8988T (cell line): ENCODE results near the gene ECM1.

Experiments
- DNase-seq: peaks from one replicate; pipeline ENCODE4 v3.0.0; 2011

The ECM1 gene

DNA sequence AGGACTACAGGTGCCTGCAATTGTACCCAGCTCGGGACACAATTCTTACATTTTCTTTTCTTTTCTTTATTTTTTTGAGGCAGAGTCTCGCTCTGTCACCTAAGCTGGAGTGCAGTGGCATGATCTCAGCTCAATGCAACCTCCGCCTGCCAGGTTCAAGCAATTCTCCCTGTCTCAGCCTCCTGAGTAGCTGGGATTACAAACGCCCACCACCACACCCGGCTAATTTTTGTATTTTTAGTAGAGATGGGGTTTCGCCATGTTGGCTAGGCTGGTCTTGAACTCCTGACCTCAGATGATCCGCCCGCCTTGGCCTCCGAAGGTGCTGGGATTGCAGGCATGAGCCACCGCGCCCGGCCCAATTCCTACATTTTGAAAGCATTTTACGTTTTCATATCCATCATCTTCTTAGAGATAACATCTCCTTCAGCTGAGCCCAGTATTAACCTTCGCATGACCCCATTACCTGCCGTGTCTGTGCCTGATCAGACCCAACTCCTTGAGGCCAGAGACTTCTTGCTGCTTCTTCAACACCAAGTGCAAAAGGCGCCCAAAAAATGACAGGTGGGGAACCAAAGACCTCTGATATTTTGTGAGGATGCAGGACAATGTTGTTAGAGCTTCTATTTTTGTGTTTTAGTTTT is 38.5 kb downstream of the ECM1 start:
- DNase-seq = no peak

DNA sequence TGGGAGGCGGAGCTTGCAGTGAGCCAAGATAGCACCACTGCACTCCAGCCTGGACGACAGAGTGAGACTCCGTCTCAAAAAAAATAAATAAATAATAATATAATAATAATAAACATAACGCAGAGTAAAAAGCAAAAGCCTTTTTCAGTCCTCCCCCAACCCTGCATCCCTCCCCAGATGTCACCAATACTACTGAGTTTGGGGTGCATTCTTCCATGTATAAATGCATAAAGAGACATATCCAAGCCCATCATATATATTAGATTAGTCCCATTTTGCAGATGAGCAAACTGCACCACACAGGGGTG is 40.4 kb downstream of the ECM1 start:
- no peak for DNase-seq

DNA sequence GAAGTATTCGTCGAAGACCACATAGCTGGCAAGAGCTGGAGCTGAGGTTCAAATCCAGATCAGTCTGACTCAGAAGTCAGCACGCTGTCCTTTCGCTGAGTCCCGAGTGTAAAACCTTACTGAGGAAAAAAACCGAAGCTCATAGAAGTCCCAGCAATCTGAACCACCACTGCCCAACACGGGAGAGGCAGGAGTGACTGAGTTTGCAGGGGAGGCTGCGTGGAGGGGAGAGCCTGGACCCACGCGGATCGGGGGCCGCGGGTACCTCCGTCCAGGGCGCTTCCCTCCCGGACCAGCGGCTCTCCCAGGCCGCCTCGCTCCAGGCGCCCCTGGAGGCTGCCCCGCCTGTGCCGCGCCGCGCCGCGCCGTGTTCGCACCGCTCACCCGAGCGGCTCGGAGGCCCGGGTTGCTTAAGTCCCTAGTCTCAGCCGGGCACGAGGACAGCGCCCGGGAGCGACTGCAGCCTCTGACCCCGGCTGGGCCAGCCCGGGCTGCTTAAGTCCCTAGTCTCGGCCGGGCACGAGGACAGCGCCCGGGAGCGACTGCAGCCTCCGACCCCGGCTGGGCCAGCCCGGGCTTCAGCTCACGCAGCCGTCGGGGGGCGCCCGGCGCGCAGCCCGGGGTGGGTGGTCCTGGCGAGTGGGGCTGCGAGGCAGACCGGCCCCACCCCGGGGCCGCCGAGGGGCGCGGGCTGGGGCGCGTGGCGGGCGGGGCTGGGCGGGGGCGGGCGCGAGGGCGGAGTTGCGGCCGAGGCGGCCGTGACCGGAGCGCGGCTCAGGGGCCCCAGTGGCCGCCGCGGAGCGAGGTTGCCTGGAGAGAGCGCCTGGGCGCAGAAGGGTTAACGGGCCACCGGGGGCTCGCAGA is 41.0 kb downstream of the ECM1 start, which contains the start of gene ADAMTSL4:
Gene ADAMTSL4, plus strand, starts transcription at position 777 of the 864 bp plus-strand sequence. CDS start 2,881 bp downstream, outside the sequence.
- peak; percentile 82 for DNase-seq

DNA sequence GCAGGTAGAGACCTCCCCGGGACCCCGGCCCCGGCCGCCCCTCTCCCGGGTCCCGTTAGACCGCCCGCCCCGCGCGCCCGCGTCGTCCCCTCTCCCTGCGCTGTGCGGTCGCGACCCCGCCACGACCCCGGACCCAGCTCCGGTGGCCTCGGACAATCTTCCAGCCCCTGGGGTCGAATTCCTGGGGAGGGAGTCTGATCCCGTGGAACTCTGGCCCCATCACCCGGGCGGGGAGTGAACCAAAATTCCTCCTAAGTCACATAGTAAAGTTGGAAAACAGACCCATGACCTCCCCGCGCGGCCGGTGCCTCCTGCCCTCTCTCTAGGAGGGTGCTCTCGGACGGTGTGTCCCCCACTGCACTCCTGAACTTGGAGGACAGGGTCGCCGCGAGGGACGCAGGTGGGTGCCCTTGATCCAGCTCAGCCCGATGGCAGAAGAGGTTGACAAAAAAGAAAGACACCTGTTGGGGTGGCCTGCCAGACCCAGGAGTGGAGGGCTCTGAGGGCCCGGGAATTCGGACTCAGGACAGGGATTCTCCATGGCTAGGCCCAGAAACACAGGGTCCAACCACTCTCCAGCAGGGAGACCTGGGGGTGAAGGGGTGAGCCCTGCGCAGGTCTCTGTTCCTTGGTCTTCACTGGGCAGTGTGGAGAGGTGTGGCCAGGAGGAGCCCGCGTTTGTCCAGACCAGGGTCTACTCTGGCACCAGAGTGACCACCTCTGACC is 41.8 kb downstream of the ECM1 start:
- peak; percentile 76 for DNase-seq

DNA sequence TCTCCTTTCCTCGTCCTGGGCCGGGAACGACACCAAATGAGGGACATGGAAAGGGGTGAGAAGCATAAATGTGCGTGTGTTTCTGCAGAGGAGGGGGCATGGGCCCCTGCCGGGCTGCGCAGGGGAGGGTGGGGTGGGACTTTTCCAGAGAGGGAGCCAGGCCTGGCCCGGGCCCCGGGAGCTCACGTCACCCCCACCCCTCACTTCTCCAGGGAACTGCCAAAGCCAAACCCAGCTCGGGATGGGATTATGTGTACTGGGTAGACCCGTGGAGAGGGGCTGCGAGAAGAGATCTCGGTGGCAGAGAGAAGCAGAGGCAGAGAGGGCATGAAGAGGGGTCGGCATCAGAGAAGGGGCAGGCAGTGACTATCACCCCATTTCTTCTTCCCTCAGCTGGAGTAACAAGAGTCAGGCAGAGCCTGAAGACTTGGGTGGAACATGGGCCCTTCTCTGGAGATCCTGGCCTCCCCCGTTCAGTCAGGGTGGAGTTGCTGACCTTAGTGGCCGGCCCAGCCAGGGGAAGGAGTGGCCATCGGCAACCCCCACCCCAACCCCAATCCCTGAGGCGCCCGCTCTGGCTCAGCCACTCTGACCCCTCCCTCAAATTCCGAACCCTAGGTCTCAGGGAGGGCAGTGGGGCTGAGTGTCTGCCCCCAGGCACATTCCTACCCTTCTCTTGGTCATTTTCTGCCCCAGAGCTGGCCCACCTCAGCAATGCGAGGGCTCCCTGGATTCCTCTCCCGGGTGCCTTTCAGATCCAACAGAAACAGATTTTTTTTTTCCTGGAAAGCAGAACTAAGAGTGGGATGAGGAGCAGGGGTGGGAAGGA is 42.5 kb downstream of the ECM1 start:
- DNase-seq = no peak

DNA sequence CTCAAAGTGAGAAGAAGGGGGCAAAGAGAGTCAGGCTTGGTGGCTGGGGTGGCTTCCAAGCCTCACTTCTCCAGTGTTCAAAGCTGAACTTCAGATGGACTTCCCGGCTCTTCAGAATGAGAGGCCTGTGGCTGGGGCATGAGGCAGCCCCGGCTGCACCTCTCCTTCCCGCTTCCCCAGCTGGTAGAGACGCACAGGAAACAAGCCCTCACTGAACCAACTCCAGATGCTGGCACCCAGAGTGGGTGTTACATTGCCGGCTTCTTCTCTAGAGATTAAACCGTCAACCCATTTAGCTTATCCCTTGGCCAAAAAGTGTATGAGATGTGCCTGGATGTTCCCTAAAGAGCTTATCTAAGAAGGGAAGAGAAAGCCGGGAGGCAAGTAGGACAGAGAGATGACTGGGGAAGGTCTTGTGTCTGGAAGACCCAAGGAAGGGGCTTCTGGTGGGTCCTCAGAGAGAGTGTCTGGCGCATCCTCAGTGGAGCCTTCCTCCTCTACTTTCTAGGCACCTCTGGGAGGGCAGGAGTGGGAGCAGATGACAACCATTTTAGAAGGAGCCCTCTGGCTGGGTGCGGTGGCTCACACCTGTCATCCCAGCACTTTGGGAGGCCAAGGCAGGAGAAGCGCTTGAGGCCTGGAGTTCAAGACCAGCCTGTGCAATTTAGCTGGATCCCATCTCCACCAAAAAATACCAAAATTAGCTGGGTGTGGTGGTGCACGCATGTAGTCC is 43.3 kb downstream of the ECM1 start:
- no peak for DNase-seq

DNA sequence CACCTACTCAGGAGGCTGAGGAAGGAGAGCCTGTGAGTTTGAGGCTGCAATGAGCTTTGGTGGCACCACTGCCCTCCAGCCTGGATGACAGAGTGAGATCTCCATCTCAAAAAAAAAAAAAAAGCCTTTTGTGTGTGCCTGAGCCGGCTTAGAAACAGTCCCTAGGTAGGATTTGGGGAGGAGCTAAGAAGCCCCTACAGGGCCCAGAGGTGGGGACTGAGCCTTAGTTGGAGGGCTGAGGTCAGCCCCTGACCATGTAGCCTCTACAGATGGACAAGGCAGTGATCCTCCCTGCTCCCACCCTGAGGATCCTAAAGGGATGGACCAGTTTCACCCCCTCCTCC is 43.8 kb downstream of the ECM1 start:
- DNase-seq = no peak

DNA sequence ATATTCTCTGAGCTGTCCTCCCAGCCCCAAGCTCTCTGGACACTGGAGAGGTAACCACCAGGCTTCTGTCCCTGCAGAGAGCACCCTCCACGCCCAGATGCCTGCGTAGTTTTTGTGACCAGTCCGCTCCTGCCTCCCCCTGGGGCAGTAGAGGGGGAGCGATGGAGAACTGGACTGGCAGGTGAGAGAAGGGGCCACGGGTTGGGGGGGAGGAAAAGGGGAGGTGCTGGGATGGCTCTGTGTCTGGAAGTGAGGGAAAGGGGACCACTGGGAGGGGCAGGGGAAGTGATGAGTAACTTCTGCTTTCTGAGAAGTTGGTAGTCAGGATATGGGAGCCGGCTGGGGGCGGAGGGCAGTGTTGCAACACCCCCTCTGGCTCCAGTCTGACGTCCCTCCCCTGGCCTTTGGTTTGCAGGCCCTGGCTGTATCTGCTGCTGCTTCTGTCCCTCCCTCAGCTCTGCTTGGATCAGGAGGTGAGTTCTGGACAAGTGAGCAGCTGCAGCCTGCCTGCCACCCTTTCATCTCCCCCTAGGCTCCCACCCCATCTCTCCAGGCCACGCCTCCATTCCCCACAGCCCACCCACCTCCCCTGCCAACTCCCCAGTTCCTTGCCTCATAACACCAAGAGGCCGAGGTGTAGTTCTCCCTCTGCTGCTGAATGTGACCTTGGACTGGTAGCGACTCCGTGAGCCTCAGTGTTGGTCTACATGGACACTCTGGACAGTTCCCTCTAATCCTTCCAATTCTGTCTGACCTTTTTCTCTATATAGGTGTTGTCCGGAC is 44.4 kb downstream of the ECM1 start:
- DNase-seq = peak; percentile 65

DNA sequence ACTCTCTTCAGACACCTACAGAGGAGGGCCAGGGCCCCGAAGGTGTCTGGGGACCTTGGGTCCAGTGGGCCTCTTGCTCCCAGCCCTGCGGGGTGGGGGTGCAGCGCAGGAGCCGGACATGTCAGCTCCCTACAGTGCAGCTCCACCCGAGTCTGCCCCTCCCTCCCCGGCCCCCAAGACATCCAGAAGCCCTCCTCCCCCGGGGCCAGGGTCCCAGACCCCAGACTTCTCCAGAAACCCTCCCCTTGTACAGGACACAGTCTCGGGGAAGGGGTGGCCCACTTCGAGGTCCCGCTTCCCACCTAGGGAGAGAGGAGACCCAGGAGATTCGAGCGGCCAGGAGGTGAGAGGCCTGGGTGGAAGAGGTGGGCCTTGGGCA is 45.0 kb downstream of the ECM1 start:
- no peak for DNase-seq

DNA sequence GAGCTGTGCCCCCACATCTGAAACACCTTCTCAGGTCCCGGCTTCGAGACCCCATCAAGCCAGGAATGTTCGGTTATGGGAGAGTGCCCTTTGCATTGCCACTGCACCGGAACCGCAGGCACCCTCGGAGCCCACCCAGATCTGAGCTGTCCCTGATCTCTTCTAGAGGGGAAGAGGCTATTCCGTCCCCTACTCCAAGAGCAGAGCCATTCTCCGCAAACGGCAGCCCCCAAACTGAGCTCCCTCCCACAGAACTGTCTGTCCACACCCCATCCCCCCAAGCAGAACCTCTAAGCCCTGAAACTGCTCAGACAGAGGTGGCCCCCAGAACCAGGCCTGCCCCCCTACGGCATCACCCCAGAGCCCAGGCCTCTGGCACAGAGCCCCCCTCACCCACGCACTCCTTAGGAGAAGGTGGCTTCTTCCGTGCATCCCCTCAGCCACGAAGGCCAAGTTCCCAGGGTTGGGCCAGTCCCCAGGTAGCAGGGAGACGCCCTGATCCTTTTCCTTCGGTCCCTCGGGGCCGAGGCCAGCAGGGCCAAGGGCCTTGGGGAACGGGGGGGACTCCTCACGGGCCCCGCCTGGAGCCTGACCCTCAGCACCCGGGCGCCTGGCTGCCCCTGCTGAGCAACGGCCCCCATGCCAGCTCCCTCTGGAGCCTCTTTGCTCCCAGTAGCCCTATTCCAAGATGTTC is 45.6 kb downstream of the ECM1 start:
- no peak for DNase-seq

DNA sequence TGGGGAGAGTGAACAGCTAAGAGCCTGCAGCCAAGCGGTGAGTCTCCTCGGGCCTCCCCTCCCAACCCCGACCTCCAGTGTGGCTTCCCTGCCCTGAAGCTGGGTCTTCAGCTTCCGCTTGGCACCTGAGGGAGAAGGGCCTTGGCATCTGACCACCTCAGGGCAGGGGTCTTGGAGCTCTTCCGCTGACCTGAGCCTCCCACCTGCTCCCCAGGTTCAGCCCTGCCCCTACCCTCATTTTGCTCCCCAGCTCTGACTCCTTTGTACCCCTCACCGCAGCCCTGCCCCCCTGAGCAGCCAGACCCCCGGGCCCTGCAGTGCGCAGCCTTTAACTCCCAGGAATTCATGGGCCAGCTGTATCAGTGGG is 46.2 kb downstream of the ECM1 start:
- DNase-seq = no peak

DNA sequence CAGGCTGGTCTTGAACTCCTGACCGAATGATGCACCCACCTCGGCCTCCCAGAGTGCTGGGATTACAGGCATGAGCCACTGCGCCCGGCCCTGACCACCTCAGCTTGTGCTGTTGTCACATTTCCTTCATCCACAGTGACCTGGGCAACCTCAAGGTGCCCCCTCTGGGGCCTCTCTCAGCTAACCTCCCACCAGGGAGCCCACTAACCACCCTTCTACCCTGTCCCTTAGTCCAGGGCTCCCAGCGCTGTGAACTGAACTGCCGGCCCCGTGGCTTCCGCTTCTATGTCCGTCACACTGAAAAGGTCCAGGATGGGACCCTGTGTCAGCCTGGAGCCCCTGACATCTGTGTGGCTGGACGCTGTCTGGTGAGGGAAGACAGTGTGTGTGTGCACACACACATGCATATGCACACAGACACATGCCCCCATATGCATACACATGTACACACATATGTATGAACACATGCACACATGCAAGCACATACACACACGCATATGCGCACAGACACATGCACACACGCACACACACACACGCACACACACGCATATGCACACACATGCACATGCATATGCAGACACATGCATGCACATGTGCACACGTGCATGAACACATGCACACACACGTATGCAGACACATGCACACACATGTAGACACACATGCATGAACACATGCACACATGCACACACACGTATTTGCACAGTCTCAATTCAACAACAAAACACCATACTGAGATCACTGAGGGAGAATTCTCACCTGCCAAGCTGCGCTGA is 47.5 kb downstream of the ECM1 start:
- no peak for DNase-seq

DNA sequence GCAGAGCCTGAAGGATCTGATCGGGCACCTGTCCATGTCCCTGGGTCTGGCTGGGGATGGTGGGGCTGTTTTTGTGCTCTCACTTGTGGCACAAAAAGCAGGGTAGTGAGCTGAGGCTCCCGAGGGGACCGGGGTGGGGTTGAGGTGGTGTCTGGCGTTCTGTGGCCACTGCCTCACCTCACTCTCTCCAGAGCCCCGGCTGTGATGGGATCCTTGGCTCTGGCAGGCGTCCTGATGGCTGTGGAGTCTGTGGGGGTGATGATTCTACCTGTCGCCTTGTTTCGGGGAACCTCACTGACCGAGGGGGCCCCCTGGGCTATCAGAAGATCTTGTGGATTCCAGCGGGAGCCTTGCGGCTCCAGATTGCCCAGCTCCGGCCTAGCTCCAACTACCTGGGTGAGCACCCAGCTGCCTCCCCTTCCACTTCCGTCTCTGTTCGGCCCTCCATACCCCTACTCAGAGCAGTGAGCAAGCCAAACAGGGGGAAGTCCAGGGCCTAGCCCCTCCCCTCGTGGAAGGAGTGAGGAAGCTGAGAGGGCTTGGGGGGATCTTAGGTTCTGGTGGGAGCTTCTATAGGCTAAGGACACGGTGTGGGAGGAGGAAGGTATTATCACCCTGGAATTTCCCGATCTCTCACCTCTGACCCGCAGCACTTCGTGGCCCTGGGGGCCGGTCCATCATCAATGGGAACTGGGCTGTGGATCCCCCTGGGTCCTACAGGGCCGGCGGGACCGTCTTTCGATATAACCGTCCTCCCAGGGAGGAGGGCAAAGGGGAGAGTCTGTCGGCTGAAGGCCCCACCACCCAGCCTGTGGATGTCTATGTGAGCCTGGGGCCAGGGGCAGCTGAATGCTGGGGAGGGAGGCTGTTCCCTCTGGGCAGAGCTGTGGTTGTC is 48.3 kb downstream of the ECM1 start:
- DNase-seq = no peak

DNA sequence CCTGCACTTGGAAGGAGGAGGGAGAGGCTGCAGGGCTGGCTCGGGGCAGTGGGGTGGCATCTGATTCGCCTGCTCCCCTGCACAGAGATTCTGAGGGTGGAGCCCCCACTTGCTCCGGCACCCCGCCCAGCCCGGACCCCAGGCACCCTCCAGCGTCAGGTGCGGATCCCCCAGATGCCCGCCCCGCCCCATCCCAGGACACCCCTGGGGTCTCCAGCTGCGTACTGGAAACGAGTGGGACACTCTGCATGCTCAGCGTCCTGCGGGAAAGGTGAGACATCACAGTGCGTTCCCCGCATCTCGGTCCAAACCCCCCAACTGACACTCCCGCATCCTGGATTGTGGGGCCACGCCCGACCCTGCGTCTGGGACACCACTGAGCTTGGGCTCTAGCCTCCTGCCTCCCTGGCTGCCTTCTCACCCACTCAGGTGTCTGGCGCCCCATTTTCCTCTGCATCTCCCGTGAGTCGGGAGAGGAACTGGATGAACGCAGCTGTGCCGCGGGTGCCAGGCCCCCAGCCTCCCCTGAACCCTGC is 49.2 kb downstream of the ECM1 start:
- no peak for DNase-seq

DNA sequence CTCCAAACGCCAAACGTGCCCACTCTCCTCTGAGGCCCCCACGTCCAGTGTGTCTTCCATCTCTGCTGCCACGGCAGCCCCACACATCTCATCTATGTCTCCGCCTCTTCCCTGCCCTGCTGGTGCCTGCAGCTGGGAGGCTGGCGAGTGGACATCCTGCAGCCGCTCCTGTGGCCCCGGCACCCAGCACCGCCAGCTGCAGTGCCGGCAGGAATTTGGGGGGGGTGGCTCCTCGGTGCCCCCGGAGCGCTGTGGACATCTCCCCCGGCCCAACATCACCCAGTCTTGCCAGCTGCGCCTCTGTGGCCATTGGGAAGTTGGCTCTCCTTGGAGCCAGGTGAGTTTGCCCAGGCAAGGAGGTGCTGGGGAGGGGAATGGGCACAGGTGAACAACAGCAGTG is 49.9 kb downstream of the ECM1 start:
- DNase-seq = no peak

DNA sequence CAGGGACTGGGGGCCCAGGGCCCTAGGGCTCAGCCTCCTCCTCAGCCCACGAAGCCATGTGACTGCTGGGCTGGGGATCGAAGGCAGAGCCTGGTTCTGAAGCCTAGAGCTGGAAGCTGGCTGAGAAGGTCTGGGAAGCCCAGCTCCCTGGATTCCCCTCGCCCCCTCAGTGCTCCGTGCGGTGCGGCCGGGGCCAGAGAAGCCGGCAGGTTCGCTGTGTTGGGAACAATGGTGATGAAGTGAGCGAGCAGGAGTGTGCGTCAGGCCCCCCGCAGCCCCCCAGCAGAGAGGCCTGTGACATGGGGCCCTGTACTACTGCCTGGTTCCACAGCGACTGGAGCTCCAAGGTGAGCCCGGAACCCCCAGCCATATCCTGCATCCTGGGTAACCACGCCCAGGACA is 50.4 kb downstream of the ECM1 start:
- no peak for DNase-seq

DNA sequence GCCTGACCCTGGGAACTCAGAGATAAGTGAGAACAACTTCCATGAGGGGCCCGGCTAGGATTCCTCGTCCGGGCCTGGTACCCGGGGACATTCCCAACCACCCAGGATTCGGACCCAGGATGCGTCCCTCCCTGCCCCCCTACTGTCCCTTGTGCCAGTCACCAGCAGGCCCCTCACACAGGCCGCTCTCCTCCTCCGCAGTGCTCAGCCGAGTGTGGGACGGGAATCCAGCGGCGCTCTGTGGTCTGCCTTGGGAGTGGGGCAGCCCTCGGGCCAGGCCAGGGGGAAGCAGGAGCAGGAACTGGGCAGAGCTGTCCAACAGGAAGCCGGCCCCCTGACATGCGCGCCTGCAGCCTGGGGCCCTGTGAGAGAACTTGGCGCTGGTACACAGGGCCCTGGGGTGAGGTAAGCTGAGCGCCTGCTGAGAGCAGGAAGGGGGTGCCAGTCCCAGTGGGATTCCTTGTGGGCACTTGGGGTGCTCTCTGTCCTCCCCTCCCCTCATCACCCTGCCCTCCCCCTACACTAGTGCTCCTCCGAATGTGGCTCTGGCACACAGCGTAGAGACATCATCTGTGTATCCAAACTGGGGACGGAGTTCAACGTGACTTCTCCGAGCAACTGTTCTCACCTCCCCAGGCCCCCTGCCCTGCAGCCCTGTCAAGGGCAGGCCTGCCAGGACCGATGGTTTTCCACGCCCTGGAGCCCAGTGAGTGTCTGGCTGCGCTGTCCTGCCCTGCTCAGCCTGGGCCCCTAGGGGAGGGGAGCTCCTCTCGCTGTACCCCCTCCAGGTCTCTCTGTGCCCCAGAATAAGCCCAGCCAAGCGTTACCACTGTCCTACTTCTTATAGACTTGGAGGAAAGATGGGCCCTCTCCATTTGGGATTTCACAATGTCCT is 51.1 kb downstream of the ECM1 start:
- DNase-seq = no peak

DNA sequence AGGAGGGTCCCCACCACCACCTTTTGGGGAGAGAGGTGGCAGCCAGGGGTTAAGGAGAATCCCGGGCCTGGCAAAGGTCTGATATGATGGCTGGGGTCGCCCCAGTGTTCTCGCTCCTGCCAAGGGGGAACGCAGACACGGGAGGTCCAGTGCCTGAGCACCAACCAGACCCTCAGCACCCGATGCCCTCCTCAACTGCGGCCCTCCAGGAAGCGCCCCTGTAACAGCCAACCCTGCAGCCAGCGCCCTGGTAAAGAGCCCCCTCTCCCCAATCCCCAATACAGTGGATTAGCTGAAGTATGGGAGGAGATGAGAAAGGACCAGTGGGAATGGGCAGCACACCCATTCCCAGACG is 51.7 kb downstream of the ECM1 start:
- no peak for DNase-seq
